ENCODE measurements around the gene SLC35F3.

Gene SLC35F3

GRCh38 chr1:233975486-233975885, 71.0 kb downstream of the SLC35F3 start:
- Histone ChIP-seq H3K4me2 (ENCODE audit: low read depth, low read length, poor library complexity, severe bottlenecking) (no peak overlapping the region), H3K27ac (ENCODE audit: low read depth, low read length) (no peak overlapping the region), H2AFZ (ENCODE audit: low read depth, low read length, severe bottlenecking) (no peak overlapping the region), H3K27me3 (ENCODE audit: low read length) (no peaks in the 10 kb centered on the region), H3K36me3 (ENCODE audit: low read length) (no peaks in the 10 kb centered on the region), H3K9ac (ENCODE audit: low read length) (no peak overlapping the region), H3F3A (ENCODE audit: insufficient read depth) (no peaks in the 10 kb centered on the region), H4K20me1 (ENCODE audit: low read depth, low read length) (no peaks in the 10 kb centered on the region), H3K79me2 (ENCODE audit: insufficient read depth, low read length) (no peaks in the 10 kb centered on the region), H3K9me2 (replicated peaks; ENCODE audit: insufficient read depth, low read length) (no peaks in the 10 kb centered on the region), H3K9me3 (ENCODE audit: insufficient read depth, low read length) (no peaks in the 10 kb centered on the region), H3K4me3 (ENCODE audit: insufficient read depth, low read length, poor library complexity, severe bottlenecking) (no peak overlapping the region)
- no peak for TF ChIP-seq CTCF (IDR thresholded peaks at IDR 0.05; ENCODE audit: insufficient read depth, low read length, poor library complexity, severe bottlenecking)
- no peak for TF ChIP-seq EZH2phosphoT487 (conservative IDR thresholded peaks at IDR 0.05; ENCODE audit: low read length)

GRCh38 chr1:233981042-233981675, 76.7 kb downstream of the SLC35F3 start:
- H3K9me3 ChIP-seq (ENCODE audit: insufficient read depth, low read length): no peaks in the 10 kb centered on the region
- no peaks in the 10 kb centered on the region for H3K79me2 ChIP-seq (ENCODE audit: insufficient read depth, low read length)
- H3K9me2 ChIP-seq (replicated peaks; ENCODE audit: insufficient read depth, low read length): no peaks in the 10 kb centered on the region
- H3K27me3 ChIP-seq (ENCODE audit: low read length): no peaks in the 10 kb centered on the region
- no peak overlapping the region for H3K4me3 ChIP-seq (ENCODE audit: insufficient read depth, low read length, poor library complexity, severe bottlenecking)
- no peaks in the 10 kb centered on the region for H4K20me1 ChIP-seq (ENCODE audit: low read depth, low read length)
- H3K36me3 ChIP-seq (ENCODE audit: low read length): no peaks in the 10 kb centered on the region
- no peak overlapping the region for H2AFZ ChIP-seq (ENCODE audit: low read depth, low read length, severe bottlenecking)
- TF ChIP-seq CTCF (IDR thresholded peaks at IDR 0.05; ENCODE audit: insufficient read depth, low read length, poor library complexity, severe bottlenecking): no peak
- H3K27ac ChIP-seq (ENCODE audit: low read depth, low read length): no peak overlapping the region
- H3F3A ChIP-seq (ENCODE audit: insufficient read depth): no peaks in the 10 kb centered on the region
- no peak overlapping the region for H3K9ac ChIP-seq (ENCODE audit: low read length)
- no peak overlapping the region for H3K4me2 ChIP-seq (ENCODE audit: low read depth, low read length, poor library complexity, severe bottlenecking)

DNA sequence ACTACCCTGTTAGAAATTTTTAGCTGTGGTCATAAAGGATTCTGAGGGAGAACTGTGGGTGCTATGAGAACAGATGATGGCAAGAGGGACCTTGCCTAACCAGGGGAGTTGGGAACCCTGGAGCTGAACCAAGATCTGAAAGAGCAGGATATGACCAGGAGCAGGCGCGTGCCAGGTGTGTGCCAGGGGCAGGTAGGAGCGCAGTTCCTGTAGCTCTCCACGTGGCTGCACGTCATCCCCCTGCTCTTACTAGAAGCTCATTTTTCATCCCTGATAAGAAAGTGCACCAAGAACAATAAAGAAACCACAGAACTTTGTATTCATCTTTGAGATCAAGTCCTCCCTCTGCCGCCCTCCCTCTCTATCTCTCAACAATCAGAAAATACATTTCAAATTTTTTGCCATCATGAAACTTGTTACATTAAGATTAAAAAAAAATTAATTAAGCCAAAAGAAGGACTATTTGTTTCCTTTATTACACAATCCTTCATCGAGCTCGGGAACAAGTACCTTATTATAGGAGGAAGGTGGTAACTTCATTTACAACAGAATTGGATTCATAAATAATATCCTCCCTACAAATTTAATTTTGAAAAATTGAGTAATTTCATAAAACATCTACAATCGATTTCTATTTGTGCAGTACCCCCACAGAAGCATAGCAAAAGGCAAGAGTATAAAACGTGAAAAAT, 78.5 kb downstream of the SLC35F3 start:
- H3K27me3 ChIP-seq (ENCODE audit: low read length): no peaks in the 10 kb centered on the region
- TF ChIP-seq EZH2phosphoT487 (conservative IDR thresholded peaks at IDR 0.05; ENCODE audit: low read length): no peak
- no peak for TF ChIP-seq CTCF (IDR thresholded peaks at IDR 0.05; ENCODE audit: insufficient read depth, low read length, poor library complexity, severe bottlenecking)

More for the DNA sequence above, 78.5 kb downstream of the SLC35F3 start:
- no peak overlapping the region for H3K9ac ChIP-seq (ENCODE audit: low read length)
- H3K9me3 ChIP-seq (ENCODE audit: insufficient read depth, low read length): no peaks in the 10 kb centered on the region
- H3K4me3 ChIP-seq (ENCODE audit: insufficient read depth, low read length, poor library complexity, severe bottlenecking): no peak overlapping the region
- no peak overlapping the region for H2AFZ ChIP-seq (ENCODE audit: low read depth, low read length, severe bottlenecking)
- no peak overlapping the region for H3K27ac ChIP-seq (ENCODE audit: low read depth, low read length)
- H4K20me1 ChIP-seq (ENCODE audit: low read depth, low read length): no peaks in the 10 kb centered on the region
- no peaks in the 10 kb centered on the region for H3K36me3 ChIP-seq (ENCODE audit: low read length)
- H3K4me2 ChIP-seq (ENCODE audit: low read depth, low read length, poor library complexity, severe bottlenecking): no peak overlapping the region
- H3K79me2 ChIP-seq (ENCODE audit: insufficient read depth, low read length): no peaks in the 10 kb centered on the region
- H3K9me2 ChIP-seq (replicated peaks; ENCODE audit: insufficient read depth, low read length): no peaks in the 10 kb centered on the region
- H3F3A ChIP-seq (ENCODE audit: insufficient read depth): no peaks in the 10 kb centered on the region
